ENCODE results near the gene SUPT4H1. TPM values are rescaled to one million over a fixed set of nuclear protein-coding genes. Genes with fewer than 3 reads are reported as not detected.

SUPT4H1 gene
- total RNA-seq, 2 donors from 2014 or later: 84.0 to 143 TPM

GRCh38 chr17:58336456-58337209 is 15.4 kb downstream of the SUPT4H1 start:
- H3K27me3 Mint-ChIP-seq: no peaks in the 10 kb centered on the region
- H3K9me3 Mint-ChIP-seq: no peaks in the 10 kb centered on the region
- H3K27ac Mint-ChIP-seq: peak overlapping the region; percentile 100
- ATAC-seq: no peak
- DNase-seq (ENCODE audit: low spot score): peak; percentile 80
- peak overlapping the region; percentile 80 for H3K4me3 Mint-ChIP-seq
- H3K36me3 Mint-ChIP-seq: peaks cover 18% of the 10 kb centered on the region
- peaks cover 77 to 80% of the 10 kb centered on the region in 2 donors for H3K4me1 Mint-ChIP-seq (ENCODE audit: low read depth in 2 of 2)

GRCh38 chr17:58335779-58336455 is 16.1 kb downstream of the SUPT4H1 start:
- peak overlapping the region; percentile 100 for H3K27ac Mint-ChIP-seq
- H3K4me1 Mint-ChIP-seq (ENCODE audit: low read depth in 2 of 2): peaks cover 79 to 82% of the 10 kb centered on the region in 2 donors
- H3K9me3 Mint-ChIP-seq: no peaks in the 10 kb centered on the region
- ATAC-seq (peak in 1 of 2 donors; percentile 21), DNase-seq (ENCODE audit: low spot score) (peak; percentile 73)
- peak overlapping the region; percentile 80 for H3K4me3 Mint-ChIP-seq
- H3K27me3 Mint-ChIP-seq: no peaks in the 10 kb centered on the region
- peaks cover 22% of the 10 kb centered on the region for H3K36me3 Mint-ChIP-seq

- ATAC-seq (no peak), DNase-seq (ENCODE audit: low spot score) (peak; percentile 63)
- H3K4me1 Mint-ChIP-seq (ENCODE audit: low read depth in 2 of 2): peaks cover 78 to 79% of the 10 kb centered on the region in 2 donors
- H3K9me3 Mint-ChIP-seq: no peaks in the 10 kb centered on the region
- H3K27ac Mint-ChIP-seq: peak overlapping the region; percentile 100
- peaks cover 22% of the 10 kb centered on the region for H3K36me3 Mint-ChIP-seq
- H3K27me3 Mint-ChIP-seq: no peaks in the 10 kb centered on the region
- H3K4me3 Mint-ChIP-seq: peak overlapping the region; percentile 80
Measured at GRCh38 chr17:58335061-58335731, 16.8 kb downstream of the SUPT4H1 start.

- H3K36me3 Mint-ChIP-seq: peaks cover 21% of the 10 kb centered on the region
- DNase-seq (ENCODE audit: low spot score) (no peak), ATAC-seq (no peak)
- no peaks in the 10 kb centered on the region for H3K9me3 Mint-ChIP-seq
- H3K4me1 Mint-ChIP-seq (ENCODE audit: low read depth in 2 of 2): peaks cover 78% of the 10 kb centered on the region in 2 donors
- H3K4me3 Mint-ChIP-seq: peak overlapping the region; percentile 80
- no peaks in the 10 kb centered on the region for H3K27me3 Mint-ChIP-seq
- H3K27ac Mint-ChIP-seq: peak overlapping the region; percentile 100
Measured at GRCh38 chr17:58334661-58335060, 17.3 kb downstream of the SUPT4H1 start.

- Mint-ChIP-seq H3K27ac (peak overlapping the region; percentile 100), H3K36me3 (peaks cover 21% of the 10 kb centered on the region), H3K27me3 (no peaks in the 10 kb centered on the region), H3K4me3 (peak overlapping the region; percentile 80), H3K4me1 (ENCODE audit: low read depth in 2 of 2) (peaks cover 78 to 79% of the 10 kb centered on the region in 2 donors), H3K9me3 (no peaks in the 10 kb centered on the region)
- DNase-seq (ENCODE audit: low spot score): no peak
- ATAC-seq: no peak
Measured at GRCh38 chr17:58334256-58334655, 17.7 kb downstream of the SUPT4H1 start.

- ATAC-seq (no peak), DNase-seq (ENCODE audit: low spot score) (no peak)
- Mint-ChIP-seq H3K4me1 (ENCODE audit: low read depth in 2 of 2) (peaks cover 78 to 79% of the 10 kb centered on the region in 2 donors), H3K9me3 (no peaks in the 10 kb centered on the region), H3K4me3 (peak overlapping the region; percentile 80), H3K36me3 (peaks cover 21% of the 10 kb centered on the region), H3K27me3 (no peaks in the 10 kb centered on the region), H3K27ac (peak overlapping the region; percentile 100)
Measured at GRCh38 chr17:58333736-58334207, 18.2 kb downstream of the SUPT4H1 start.

GRCh38 chr17:58332778-58333735 is 18.9 kb downstream of the SUPT4H1 start:
- Mint-ChIP-seq H3K9me3 (no peaks in the 10 kb centered on the region), H3K4me1 (ENCODE audit: low read depth in 2 of 2) (peaks cover 77 to 80% of the 10 kb centered on the region in 2 donors), H3K27ac (peak overlapping the region; percentile 100), H3K36me3 (peaks cover 21% of the 10 kb centered on the region), H3K27me3 (no peaks in the 10 kb centered on the region), H3K4me3 (peak overlapping the region; percentile 80)
- DNase-seq (ENCODE audit: low spot score) (no peak), ATAC-seq (no peak)

GRCh38 chr17:58331815-58332777 is 19.9 kb downstream of the SUPT4H1 start:
- ATAC-seq: peak; percentile 40 to 69
- DNase-seq (ENCODE audit: low spot score): peak; percentile 93

GRCh38 chr17:58330997-58331814 is 20.8 kb downstream of the SUPT4H1 start:
- Mint-ChIP-seq H3K4me3 (peak overlapping the region; percentile 80), H3K36me3 (peaks cover 21% of the 10 kb centered on the region), H3K27me3 (no peaks in the 10 kb centered on the region), H3K9me3 (no peaks in the 10 kb centered on the region), H3K27ac (peak overlapping the region; percentile 100), H3K4me1 (ENCODE audit: low read depth in 2 of 2) (peaks cover 78 to 79% of the 10 kb centered on the region in 2 donors)
- DNase-seq (ENCODE audit: low spot score) (peak; percentile 80), ATAC-seq (peak in 1 of 2 donors; percentile 4)

More at GRCh38 chr17:58331815-58332777, 19.9 kb downstream of the SUPT4H1 start:
- peak overlapping the region; percentile 80 for H3K4me3 Mint-ChIP-seq
- no peaks in the 10 kb centered on the region for H3K27me3 Mint-ChIP-seq
- H3K27ac Mint-ChIP-seq: peak overlapping the region; percentile 100
- H3K4me1 Mint-ChIP-seq (ENCODE audit: low read depth in 2 of 2): peaks cover 79 to 80% of the 10 kb centered on the region in 2 donors
- no peaks in the 10 kb centered on the region for H3K9me3 Mint-ChIP-seq
- peaks cover 21% of the 10 kb centered on the region for H3K36me3 Mint-ChIP-seq

- ATAC-seq: no peak
- peak overlapping the region; percentile 80 for H3K4me3 Mint-ChIP-seq
Measured at GRCh38 chr17:58330538-58330996, 21.4 kb downstream of the SUPT4H1 start.

GRCh38 chr17:58329810-58330537 is 22.0 kb downstream of the SUPT4H1 start:
- peaks cover 76 to 78% of the 10 kb centered on the region in 2 donors for H3K4me1 Mint-ChIP-seq (ENCODE audit: low read depth in 2 of 2)
- peak; percentile 32 to 37 for ATAC-seq

More at GRCh38 chr17:58330538-58330996, 21.4 kb downstream of the SUPT4H1 start:
- H3K9me3 Mint-ChIP-seq: no peaks in the 10 kb centered on the region
- peaks cover 77% of the 10 kb centered on the region in 2 donors for H3K4me1 Mint-ChIP-seq (ENCODE audit: low read depth in 2 of 2)
- no peaks in the 10 kb centered on the region for H3K27me3 Mint-ChIP-seq
- H3K27ac Mint-ChIP-seq: peak overlapping the region; percentile 100
- no peak for DNase-seq (ENCODE audit: low spot score)
- H3K36me3 Mint-ChIP-seq: peaks cover 21% of the 10 kb centered on the region

More at GRCh38 chr17:58329810-58330537, 22.0 kb downstream of the SUPT4H1 start:
- Mint-ChIP-seq H3K27me3 (no peaks in the 10 kb centered on the region), H3K9me3 (no peaks in the 10 kb centered on the region), H3K27ac (peak overlapping the region; percentile 100), H3K4me3 (peak overlapping the region; percentile 80), H3K36me3 (peaks cover 21% of the 10 kb centered on the region)
- no peak for DNase-seq (ENCODE audit: low spot score)

Data from natural killer cell treated with Interleukin-12 subunit alpha and Interleukin-12 subunit beta and Interleukin-15 and Interleukin-18, amount 100 ng/mL, for 72 hours (primary cell).